SK-N-SH (cell line): ENCODE results near the gene ECPAS. TPM values are rescaled to one million over a fixed set of nuclear protein-coding genes. Genes with fewer than 3 reads are reported as not detected.

Experiments used
- CTCF ChIA-PET: fragments of 300-600, 350-600 bp; formaldehyde crosslinking; extraction: SDS; loops from one replicate; lab custom pipeline; 2021; lab: Yijun Ruan, JAX
- POLR2A ChIA-PET: fragments of 350-600 bp; sonication (Branson Sonifier 250); formaldehyde crosslinking; extraction: SDS; loops from one replicate; lab custom pipeline; 2020; ENCODE audit warnings: antibody characterized with exemption, inconsistent platforms; lab: Yijun Ruan, JAX
- DNase-seq: peaks from one replicate; pipeline ENCODE4 v3.0.0; 2012
- H2AFZ ChIP-seq: fragments of 200-600 bp; sonication (generic); 2 replicates; pipeline ENCODE4 v1.8.1; 2016; ENCODE audit warnings: antibody characterized with exemption, mild to moderate bottlenecking, low read depth
- H3F3A ChIP-seq: fragments of 200-600 bp; sonication (generic); replicated peaks from 2 replicates; pipeline ENCODE3; 2016; ENCODE audit warnings: antibody characterized with exemption, mild to moderate bottlenecking; ENCODE audit not compliant: insufficient read depth
- H3K27ac ChIP-seq, 2 experiments: fragments of 200-500 bp in 1 of 2; fragments of 200-600 bp in 1 of 2; sonication (Bioruptor generic) in 1 of 2; sonication (generic), shearing (Covaris generic) in 1 of 2; 2 replicates each; pipeline versions ENCODE4 v1.5.1 to v1.6.1; 2014 to 2016; ENCODE audit warnings: low read depth in 2 of 2, inconsistent platforms in 1 of 2, low read length in 1 of 2, mild to moderate bottlenecking in 1 of 2, mixed read lengths in 1 of 2
- H3K27me3 ChIP-seq: fragments of 200-600 bp; sonication (generic), shearing (Covaris generic); 2 replicates; pipeline ENCODE4 v1.6.1; 2016; ENCODE audit warnings: mixed run types; ENCODE audit not compliant: insufficient read depth
- H3K36me3 ChIP-seq, 2 experiments: fragments of 200-500 bp in 1 of 2; fragments of 200-600 bp in 1 of 2; sonication (Bioruptor generic) in 1 of 2; sonication (generic) in 1 of 2; replicated peaks in 1 of 2; 2 replicates each; pipeline versions ENCODE3 to v1.5.1; 2014 to 2016; ENCODE audit warnings: low read length in 1 of 2, mild to moderate bottlenecking in 1 of 2; ENCODE audit not compliant: insufficient read depth in 2 of 2, control insufficient read depth in 1 of 2
- H3K4me1 ChIP-seq, 2 experiments: fragments of 200-500 bp in 1 of 2; fragments of 200-600 bp in 1 of 2; sonication (Bioruptor generic) in 1 of 2; sonication (generic), shearing (Covaris generic) in 1 of 2; 2 replicates each; pipeline versions ENCODE4 v1.5.1 to v1.6.1; 2014 to 2016; ENCODE audit warnings: low read depth in 1 of 2, low read length in 1 of 2, mixed run types in 1 of 2; ENCODE audit not compliant: insufficient read depth in 2 of 2, control insufficient read depth in 1 of 2
- H3K4me2 ChIP-seq: fragments of 200-600 bp; sonication (generic), shearing (Covaris generic); 2 replicates; pipeline ENCODE4 v1.6.1; 2017; ENCODE audit warnings: mixed run types
- H3K4me3 ChIP-seq, 2 experiments: fragments of 200-500 bp in 1 of 2; fragments of 200-600 bp in 1 of 2; sonication (Bioruptor generic) in 1 of 2; sonication (generic), shearing (Covaris generic) in 1 of 2; 2 replicates each; pipeline versions ENCODE4 v1.5.1 to v1.8.1; 2014 to 2016; ENCODE audit warnings: low read depth in 2 of 2, inconsistent platforms in 1 of 2, low read length in 1 of 2, mild to moderate bottlenecking in 1 of 2, mixed read lengths in 1 of 2, moderate library complexity in 1 of 2
- H3K79me2 ChIP-seq: fragments of 200-600 bp; sonication (generic); 2 replicates; pipeline ENCODE4 v1.8.1; 2017; ENCODE audit warnings: mild to moderate bottlenecking; ENCODE audit not compliant: insufficient read depth
- H3K9ac ChIP-seq: fragments of 200-600 bp; sonication (generic); 2 replicates; pipeline ENCODE4 v1.6.1; 2017; ENCODE audit warnings: mixed run types
- H3K9me2 ChIP-seq: fragments of 200-600 bp; sonication (generic); 2 replicates; pipeline ENCODE4 v1.6.1; 2017; ENCODE audit warnings: mixed run types
- H3K9me3 ChIP-seq: fragments of 200-600 bp; sonication (generic); 2 replicates; pipeline ENCODE4 v1.6.1; 2017; ENCODE audit warnings: mixed run types, mild to moderate bottlenecking, moderate library complexity
- H4K20me1 ChIP-seq: fragments of 200-600 bp; sonication (generic); 2 replicates; pipeline ENCODE4 v1.6.1; 2017; ENCODE audit warnings: mild to moderate bottlenecking, mixed run types; ENCODE audit not compliant: insufficient read depth
- CTCF ChIP-seq: fragments of 200-600 bp; sonication (generic); IDR thresholded peaks from 2 replicates; pipeline ENCODE4 v1.6.1; 2017; ENCODE audit warnings: antibody characterized with exemption, mild to moderate bottlenecking, moderate library complexity
- ELF1 ChIP-seq: IDR thresholded peaks from 2 replicates; pipeline ENCODE4 v1.4.0; 2012
- EZH2phosphoT487 ChIP-seq: fragments of 200-600 bp; sonication (generic); IDR thresholded peaks from 2 replicates; pipeline ENCODE4 v1.6.1; 2017; ENCODE audit warnings: low read depth, mixed run types, mild to moderate bottlenecking, antibody characterized with exemption, moderate library complexity, borderline replicate concordance
- FOSL2 ChIP-seq: IDR thresholded peaks from 2 replicates; pipeline ENCODE4 v1.4.0; 2012; ENCODE audit warnings: low read depth, mild to moderate bottlenecking, moderate library complexity, borderline replicate concordance
- FOXJ3 ChIP-seq: sonication (generic); formaldehyde crosslinking; IDR thresholded peaks from 2 replicates; pipeline ENCODE4 v1.5.1; 2020; ENCODE audit warnings: mild to moderate bottlenecking, missing genetic modification reagents
- GABPA ChIP-seq: IDR thresholded peaks from 2 replicates; pipeline ENCODE4 v1.4.0; 2012; ENCODE audit warnings: low read depth, mild to moderate bottlenecking
- GATA2 ChIP-seq: sonication (generic); formaldehyde crosslinking; IDR thresholded peaks from 2 replicates; pipeline ENCODE4 v1.5.0; 2020; ENCODE audit warnings: mild to moderate bottlenecking, missing genetic modification reagents
- JUND ChIP-seq: IDR thresholded peaks from 2 replicates; pipeline ENCODE4 v1.4.0; 2012
- MEF2A ChIP-seq: IDR thresholded peaks from 2 replicates; pipeline ENCODE4 v1.4.0; 2012; ENCODE audit warnings: low read depth, borderline replicate concordance
- NRF1 ChIP-seq: IDR thresholded peaks from 2 replicates; pipeline ENCODE4 v1.6.1; 2012; ENCODE audit warnings: low read depth, mild to moderate bottlenecking, low read length
- PBX3 ChIP-seq: IDR thresholded peaks from 2 replicates; pipeline ENCODE4; 2012
- RCOR1 ChIP-seq: fragments of 150-350 bp; IDR thresholded peaks from 2 replicates; pipeline ENCODE4 v1.6.1; 2017; ENCODE audit warnings: antibody characterized with exemption, low read length
- REST ChIP-seq: IDR thresholded peaks from 2 replicates; pipeline ENCODE4 v1.6.1; 2012; ENCODE audit warnings: mild to moderate bottlenecking, low read depth, low read length, moderate library complexity
- RFX5 ChIP-seq: IDR thresholded peaks from 2 replicates; pipeline ENCODE4 v1.6.1; 2012; ENCODE audit warnings: mild to moderate bottlenecking, improper control_type of control experiment, low read length
- SIN3A ChIP-seq: IDR thresholded peaks from 2 replicates; pipeline ENCODE4 v1.6.1; 2012; ENCODE audit warnings: low read depth, mild to moderate bottlenecking, low read length, moderate library complexity, borderline replicate concordance
- SMC3 ChIP-seq: IDR thresholded peaks from 2 replicates; pipeline ENCODE4 v1.6.1; 2012; ENCODE audit warnings: low read depth, low read length, improper control_type of control experiment
- TAF1 ChIP-seq: IDR thresholded peaks from 2 replicates; pipeline ENCODE4 v1.6.1; 2012; ENCODE audit warnings: low read depth, mild to moderate bottlenecking, low read length, moderate library complexity, borderline replicate concordance
- TCF12 ChIP-seq: IDR thresholded peaks from 2 replicates; pipeline ENCODE4 v1.4.0; 2012
- TEAD4 ChIP-seq: IDR thresholded peaks from 2 replicates; pipeline ENCODE4 v1.4.0; 2012; ENCODE audit warnings: mild to moderate bottlenecking, borderline replicate concordance; ENCODE audit not compliant: insufficient read depth
- ZBTB33 ChIP-seq: IDR thresholded peaks from 2 replicates; pipeline ENCODE4 v1.4.0; 2012; ENCODE audit warnings: low read depth, borderline replicate concordance
- WGBS: methylation state at CpG from one replicate; pipeline ENCODE4 v1.1.6; 2017; ENCODE audit warnings: low lambda C conversion rate; 5-methylcytosine and 5-hydroxymethylcytosine counted together
- polyA plus RNA-seq, 3 experiments: library from polyadenylated mRNA; depleted of rRNA; stranded (reverse); fragments of >200 nt; gene quantifications; 2 replicates each; pipeline ENCODE4 v1.2.3, GENCODE V29; 2012

Gene ECPAS
- polyA plus RNA-seq, 1 of the 3 experiments (the other 2 are of a cell fraction) = 17.9 TPM

- ChIA-PET POLR2A (no interaction called here), CTCF (interaction anchor here (1.1 kb wide), 1 partner anchor 17 kb away, joined by 3 read pairs; no protein-coding TSS in a partner anchor)
- H3K9me3 ChIP-seq = no peaks in the 10 kb centered on the region
- no peak overlapping the region for H3K9ac ChIP-seq
- TF ChIP-seq MEF2A (no peak), ZBTB33 (no peak), FOSL2 (no peak), ELF1 (no peak), GABPA (no peak), JUND (no peak), RFX5 (no peak), FOXJ3 (CRISPR knock-in tag) (no peak)
- DNase-seq = no peak
- no peak overlapping the region for H3K27ac ChIP-seq
- no peaks in the 10 kb centered on the region for H3K27me3 ChIP-seq
- no peaks in the 10 kb centered on the region for H3K4me1 ChIP-seq
- H3F3A ChIP-seq = no peaks in the 10 kb centered on the region
- no peak overlapping the region for H3K4me2 ChIP-seq
- H3K9me2 ChIP-seq = no peaks in the 10 kb centered on the region
- no peaks in the 10 kb centered on the region; the same call in 1 of the 2 replicates for H3K79me2 ChIP-seq
- H3K36me3 ChIP-seq = peaks cover 28 to 54% of the 10 kb centered on the region in 2 experiments
- H3K4me3 ChIP-seq = no peak overlapping the region
- no peaks in the 10 kb centered on the region for H4K20me1 ChIP-seq
- 93% methylated on average over 4 of the region's 4 CpGs for WGBS
- no peak overlapping the region for H2AFZ ChIP-seq
Measured at GRCh38 chr9:111442360-111443027, 41.7 kb downstream of the ECPAS start.

- WGBS = 94% methylated on average over 3 of the region's 3 CpGs
- ChIA-PET CTCF (no interaction called here), POLR2A (no interaction called here)
- TF ChIP-seq GATA2 = no peak
- TF ChIP-seq TCF12 = no peak
- no peak for TF ChIP-seq CTCF
- no peak for TF ChIP-seq NRF1
- TF ChIP-seq SIN3A = no peak
- TF ChIP-seq EZH2phosphoT487 = no peak
- TF ChIP-seq FOSL2 = no peak
- no peak for TF ChIP-seq TEAD4
- TF ChIP-seq RCOR1 = no peak
- no peak for TF ChIP-seq JUND
- TF ChIP-seq PBX3 = no peak
- no peak for TF ChIP-seq TAF1
- no peak for TF ChIP-seq MEF2A
- TF ChIP-seq REST = no peak
- TF ChIP-seq SMC3 = no peak
Measured at GRCh38 chr9:111440226-111440625, 44.0 kb downstream of the ECPAS start.

More at GRCh38 chr9:111440226-111440625, 44.0 kb downstream of the ECPAS start:
- H3K27me3 ChIP-seq = no peaks in the 10 kb centered on the region
- no peak overlapping the region for H2AFZ ChIP-seq
- H3K79me2 ChIP-seq = no peaks in the 10 kb centered on the region; the same call in 1 of the 2 replicates
- peaks cover 41 to 53% of the 10 kb centered on the region in 2 experiments for H3K36me3 ChIP-seq
- H4K20me1 ChIP-seq = no peaks in the 10 kb centered on the region
- no peak overlapping the region for H3K4me3 ChIP-seq
- H3K4me2 ChIP-seq = no peak overlapping the region
- H3K9me2 ChIP-seq = no peaks in the 10 kb centered on the region
- no peak overlapping the region for H3K9ac ChIP-seq
- H3K9me3 ChIP-seq = no peaks in the 10 kb centered on the region
- DNase-seq = no peak
- no peaks in the 10 kb centered on the region for H3K4me1 ChIP-seq
- H3F3A ChIP-seq = no peaks in the 10 kb centered on the region
- no peak overlapping the region for H3K27ac ChIP-seq
